Tibial nerve (tissue), 4 donors: Measurements from ENCODE around the gene TMEM143. TPM values are rescaled to one million over a fixed set of nuclear protein-coding genes. Genes with fewer than 3 reads are reported as not detected.

ENCODE experiments used
- DNase-seq, 2 donors: peaks; one replicate each; pipeline ENCODE4 v3.0.0-alpha.2; 2019; ENCODE audit warnings: low spot score in 2 of 2
- H3K27ac ChIP-seq, 4 donors: fragments of 200-600 bp; sonication (generic) in 3 of 4; one replicate each; pipeline ENCODE4 v1.5.1; 2017 to 2019; ENCODE audit warnings: mild to moderate bottlenecking in 1 of 4
- H3K27me3 ChIP-seq, 2 donors: fragments of 200-600 bp; sonication (generic) in 1 of 2; one replicate each; pipeline versions ENCODE4 v1.5.1 to v1.6.0; 2017 to 2019
- H3K36me3 ChIP-seq, 3 donors: fragments of 200-600 bp; sonication (generic); one replicate each; pipeline ENCODE4 v1.5.1; 2018 to 2019
- H3K4me1 ChIP-seq, 4 donors: fragments of 200-600 bp; sonication (generic) in 3 of 4; one replicate each; pipeline ENCODE4 v1.5.1; 2017 to 2019
- H3K4me3 ChIP-seq, 4 donors: fragments of 200-600 bp; sonication (generic) in 3 of 4; one replicate each; pipeline ENCODE4 v1.5.1; 2017 to 2019; ENCODE audit warnings: mild to moderate bottlenecking in 1 of 4, moderate library complexity in 1 of 4
- H3K9me3 ChIP-seq, 4 donors: fragments of 200-600 bp; sonication (generic) in 3 of 4; one replicate each; pipeline ENCODE4 v1.5.1; 2017 to 2019
- EP300 ChIP-seq, 2 donors: sonication (generic); formaldehyde crosslinking; IDR thresholded peaks; one replicate each; pipeline ENCODE4 v1.6.1; 2017; ENCODE audit warnings: antibody characterized with exemption in 2 of 2, mild to moderate bottlenecking in 1 of 2
- POLR2A ChIP-seq, 2 donors: fragments of 450-650 bp; IDR thresholded peaks; one replicate each; pipeline ENCODE4 v1.6.1; 2017; ENCODE audit warnings: antibody characterized with exemption in 2 of 2, mild to moderate bottlenecking in 2 of 2, moderate library complexity in 2 of 2
- WGBS, 2 donors: methylation state at CpG; one replicate each; pipeline ENCODE4 v1.1.5; 2018; 5-methylcytosine and 5-hydroxymethylcytosine counted together
- total RNA-seq, 4 donors: library from RNA; depleted of rRNA; stranded (reverse); fragments of >200 nt; gene quantifications; one replicate each; pipeline ENCODE4 v1.1.0, GENCODE V29; 2016
- TF ChIP-seq, protein P1 (sequence below), 5 experiments: fragments of 200-600 bp in 3 of 5; fragments of 450-650 bp in 2 of 5; sonication (generic) in 3 of 5; IDR thresholded peaks; one replicate each; pipeline ENCODE4 v1.5.1; 2016 to 2019; ENCODE audit warnings: antibody characterized with exemption in 5 of 5, mild to moderate bottlenecking in 3 of 5, moderate library complexity in 2 of 5

Gene TMEM143
- total RNA-seq, 4 donors from 2014 or later, result 8.3 to 14.4 (median 10.2) TPM

DNA sequence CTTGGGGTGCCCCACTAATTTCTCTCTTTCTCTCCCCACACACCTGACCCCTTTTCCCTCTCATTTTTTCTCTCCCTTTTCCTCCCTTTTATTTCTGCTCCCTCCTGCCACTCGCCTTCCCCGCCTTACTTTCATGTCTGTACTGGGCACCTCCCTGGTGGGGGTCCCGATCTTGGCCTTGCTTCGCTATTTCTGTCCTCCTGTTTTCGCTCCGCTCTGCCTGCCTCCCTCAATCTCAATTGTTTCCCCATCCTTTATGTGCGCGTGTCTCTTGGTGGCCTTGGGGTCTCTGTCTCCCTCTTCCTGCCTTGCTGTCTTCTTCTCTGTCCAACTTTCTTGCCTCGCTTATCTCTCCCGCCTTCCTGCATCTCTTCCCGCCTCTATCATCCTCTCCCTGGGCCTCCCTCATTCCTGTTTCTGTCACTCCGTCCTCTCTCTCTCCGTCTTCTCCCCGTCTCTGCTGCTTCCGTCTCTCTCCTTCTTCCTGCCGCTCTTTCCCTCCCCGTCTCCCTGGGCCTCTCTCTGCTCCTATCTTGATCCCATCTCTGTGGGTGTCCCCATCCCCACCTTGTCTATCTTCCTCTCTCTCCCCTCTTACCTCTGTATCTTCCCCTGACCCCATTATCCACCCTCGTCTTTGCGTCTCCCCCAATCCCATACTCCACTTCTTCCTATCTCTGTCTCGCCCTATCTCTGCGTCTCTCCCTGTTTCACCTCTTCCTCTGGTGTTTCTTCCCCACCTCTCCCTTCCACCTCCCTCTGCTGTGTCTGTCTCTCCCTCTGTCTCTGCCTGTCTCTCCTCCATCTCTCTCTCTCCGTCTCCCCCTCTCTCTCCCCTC, 33.7 kb upstream of the TMEM143 start:
- peaks cover 0 to 59% (median 13%) of the 10 kb centered on the region in 4 donors for H3K4me1 ChIP-seq
- H3K27ac ChIP-seq, result peak overlapping the region in 1 of 4 donors; percentile 63
- TF ChIP-seq EP300 (IDR thresholded peaks at IDR 0.05), result no peak
- TF ChIP-seq, protein P1, sequence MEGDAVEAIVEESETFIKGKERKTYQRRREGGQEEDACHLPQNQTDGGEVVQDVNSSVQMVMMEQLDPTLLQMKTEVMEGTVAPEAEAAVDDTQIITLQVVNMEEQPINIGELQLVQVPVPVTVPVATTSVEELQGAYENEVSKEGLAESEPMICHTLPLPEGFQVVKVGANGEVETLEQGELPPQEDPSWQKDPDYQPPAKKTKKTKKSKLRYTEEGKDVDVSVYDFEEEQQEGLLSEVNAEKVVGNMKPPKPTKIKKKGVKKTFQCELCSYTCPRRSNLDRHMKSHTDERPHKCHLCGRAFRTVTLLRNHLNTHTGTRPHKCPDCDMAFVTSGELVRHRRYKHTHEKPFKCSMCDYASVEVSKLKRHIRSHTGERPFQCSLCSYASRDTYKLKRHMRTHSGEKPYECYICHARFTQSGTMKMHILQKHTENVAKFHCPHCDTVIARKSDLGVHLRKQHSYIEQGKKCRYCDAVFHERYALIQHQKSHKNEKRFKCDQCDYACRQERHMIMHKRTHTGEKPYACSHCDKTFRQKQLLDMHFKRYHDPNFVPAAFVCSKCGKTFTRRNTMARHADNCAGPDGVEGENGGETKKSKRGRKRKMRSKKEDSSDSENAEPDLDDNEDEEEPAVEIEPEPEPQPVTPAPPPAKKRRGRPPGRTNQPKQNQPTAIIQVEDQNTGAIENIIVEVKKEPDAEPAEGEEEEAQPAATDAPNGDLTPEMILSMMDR (IDR thresholded peaks at IDR 0.05), result no peak
- no peak for TF ChIP-seq POLR2A (IDR thresholded peaks at IDR 0.05)
- peaks cover 2 to 56% of the 10 kb centered on the region in 2 donors for H3K27me3 ChIP-seq
- H3K4me3 ChIP-seq, result peak overlapping the region in 3 of 4 donors; percentile 29 to 51 (median 30)
- DNase-seq, result no peak
- no peaks in the 10 kb centered on the region for H3K9me3 ChIP-seq
- H3K36me3 ChIP-seq, result no peaks in the 10 kb centered on the region
- 33 to 43% methylated on average over 22 of the region's 22 CpGs for WGBS, 2 donors

- peaks cover 2 to 57% of the 10 kb centered on the region in 2 donors for H3K27me3 ChIP-seq
Observed at GRCh38 chr19:48396824-48397176, 33.1 kb upstream of the TMEM143 start.

GRCh38 chr19:48396016-48396823, 32.5 kb upstream of the TMEM143 start:
- peaks cover 2 to 57% of the 10 kb centered on the region in 2 donors for H3K27me3 ChIP-seq
- TF ChIP-seq, protein P1 (IDR thresholded peaks at IDR 0.05), result no peak
- no peak for TF ChIP-seq POLR2A (IDR thresholded peaks at IDR 0.05)

More at GRCh38 chr19:48396824-48397176, 33.1 kb upstream of the TMEM143 start:
- 38% methylated on average over 2 of the region's 2 CpGs for WGBS, 2 donors
- peaks cover 0 to 60% (median 13%) of the 10 kb centered on the region in 4 donors for H3K4me1 ChIP-seq
- no peak overlapping the region for H3K27ac ChIP-seq
- DNase-seq, result no peak
- TF ChIP-seq, protein P1 (IDR thresholded peaks at IDR 0.05), result no peak
- TF ChIP-seq EP300 (IDR thresholded peaks at IDR 0.05) (no peak), POLR2A (IDR thresholded peaks at IDR 0.05) (no peak)
- H3K36me3 ChIP-seq, result no peaks in the 10 kb centered on the region
- no peak overlapping the region for H3K4me3 ChIP-seq
- H3K9me3 ChIP-seq, result no peaks in the 10 kb centered on the region

DNA sequence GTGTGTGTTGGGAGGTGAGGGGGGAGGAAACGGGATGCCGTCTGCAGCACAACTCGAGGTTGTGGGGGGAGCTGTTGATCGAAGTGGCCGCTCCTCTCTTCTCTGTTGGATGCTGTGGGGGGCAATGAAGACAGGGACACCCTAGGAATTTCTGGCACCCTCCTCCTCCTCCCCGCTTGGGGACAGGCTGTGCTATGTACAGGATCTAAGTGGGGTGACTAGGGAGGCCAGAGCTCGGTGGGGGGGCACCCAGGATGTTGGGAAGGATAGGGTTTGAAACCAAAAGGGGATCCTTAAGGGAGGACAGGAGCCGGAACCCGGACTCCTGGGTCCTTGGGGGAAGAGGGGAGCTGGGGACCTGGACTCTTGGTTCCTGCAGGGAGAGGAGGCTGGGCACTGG, 31.8 kb upstream of the TMEM143 start:
- TF ChIP-seq, protein P1 (IDR thresholded peaks at IDR 0.05), result no peak
- TF ChIP-seq EP300 (IDR thresholded peaks at IDR 0.05), result no peak
- WGBS, 2 donors, result 19 to 30% methylated on average over 8 to 9 of the region's 9 CpGs
- H3K27me3 ChIP-seq, result peaks cover 2 to 57% of the 10 kb centered on the region in 2 donors

More at GRCh38 chr19:48396016-48396823, 32.5 kb upstream of the TMEM143 start:
- DNase-seq, result no peak
- WGBS, 2 donors, result 35 to 42% methylated on average over 23 to 24 of the region's 24 CpGs
- no peak overlapping the region for H3K4me3 ChIP-seq
- peaks cover 0 to 64% (median 13%) of the 10 kb centered on the region in 4 donors for H3K4me1 ChIP-seq
- H3K9me3 ChIP-seq, result no peaks in the 10 kb centered on the region
- H3K27ac ChIP-seq, result no peak overlapping the region
- no peaks in the 10 kb centered on the region for H3K36me3 ChIP-seq

DNA sequence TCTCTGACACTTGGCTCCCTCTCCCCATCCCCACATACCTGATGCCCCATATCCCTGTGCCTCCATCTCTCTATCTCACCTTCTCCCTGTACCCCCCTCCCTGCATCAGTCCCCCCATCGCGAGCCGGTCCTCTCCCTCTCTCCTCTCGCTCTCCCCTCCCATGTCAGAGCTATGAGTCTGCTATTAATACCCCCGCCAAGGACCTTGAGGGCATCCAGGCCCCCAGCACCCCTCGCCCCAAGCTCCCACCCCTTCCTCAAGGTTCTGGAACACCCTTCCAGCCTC, 31.4 kb upstream of the TMEM143 start:
- 7 to 13% methylated on average over 6 of the region's 6 CpGs for WGBS, 2 donors
- no peaks in the 10 kb centered on the region for H3K9me3 ChIP-seq
- TF ChIP-seq, protein P1 (IDR thresholded peaks at IDR 0.05), result no peak
- no peak for TF ChIP-seq POLR2A (IDR thresholded peaks at IDR 0.05)
- no peak for TF ChIP-seq EP300 (IDR thresholded peaks at IDR 0.05)
- H3K4me1 ChIP-seq, result peaks cover 0 to 63% (median 13%) of the 10 kb centered on the region in 4 donors
- H3K27ac ChIP-seq, result no peak overlapping the region
- peaks cover 2 to 57% of the 10 kb centered on the region in 2 donors for H3K27me3 ChIP-seq
- H3K36me3 ChIP-seq, result no peaks in the 10 kb centered on the region
- no peak for DNase-seq
- no peak overlapping the region for H3K4me3 ChIP-seq

More for the DNA sequence above, 31.8 kb upstream of the TMEM143 start:
- H3K4me3 ChIP-seq, result no peak overlapping the region
- H3K27ac ChIP-seq, result no peak overlapping the region
- H3K36me3 ChIP-seq, result no peaks in the 10 kb centered on the region
- H3K9me3 ChIP-seq, result no peaks in the 10 kb centered on the region
- no peak for DNase-seq
- H3K4me1 ChIP-seq, result peaks cover 0 to 63% (median 13%) of the 10 kb centered on the region in 4 donors
